Trophoblast cell (in vitro differentiated cells and primary cell): ENCODE data around the gene SHMT2.

ENCODE experiments used
- DNase-seq, 2 donors: peaks; one replicate each; pipeline ENCODE4 v3.0.0-alpha.2; 2016
- H2AFZ ChIP-seq: 2 replicates; pipeline ENCODE4 v1.6.1; 2013; ENCODE audit warnings: low read length, moderate library complexity, mild to moderate bottlenecking; ENCODE audit not compliant: insufficient read depth, poor library complexity
- H2AK5ac ChIP-seq: 2 replicates; pipeline ENCODE4 v1.6.1; 2013; ENCODE audit warnings: mild to moderate bottlenecking, low read length
- H2BK120ac ChIP-seq: 2 replicates; pipeline ENCODE4 v1.6.1; 2013; ENCODE audit warnings: low read length, mild to moderate bottlenecking, moderate library complexity; ENCODE audit not compliant: insufficient read depth, poor library complexity
- H2BK12ac ChIP-seq: 2 replicates; pipeline ENCODE4 v1.6.1; 2013; ENCODE audit warnings: mild to moderate bottlenecking, low read length, moderate library complexity
- H2BK5ac ChIP-seq: 2 replicates; pipeline ENCODE4 v1.6.1; 2013; ENCODE audit warnings: low read length, low read depth, moderate library complexity, mild to moderate bottlenecking; ENCODE audit not compliant: poor library complexity
- H3K14ac ChIP-seq: 2 replicates; pipeline ENCODE4 v1.6.1; 2013; ENCODE audit warnings: mild to moderate bottlenecking, low read length
- H3K18ac ChIP-seq: 2 replicates; pipeline ENCODE4 v1.6.1; 2013; ENCODE audit warnings: mild to moderate bottlenecking, low read length
- H3K23ac ChIP-seq: 2 replicates; pipeline ENCODE4 v1.6.1; 2013; ENCODE audit warnings: low read length
- H3K27ac ChIP-seq: 2 replicates; pipeline ENCODE4 v1.5.1; 2013; ENCODE audit warnings: low read depth, mild to moderate bottlenecking, inconsistent platforms, low read length, moderate library complexity
- H3K27me3 ChIP-seq: 2 replicates; pipeline ENCODE4 v1.6.1; 2013; ENCODE audit warnings: inconsistent platforms, mild to moderate bottlenecking, low read length, moderate library complexity; ENCODE audit not compliant: insufficient read depth
- H3K36me3 ChIP-seq, 2 experiments: 1 replicate in 1 of 2; 2 replicates in 1 of 2; pipeline ENCODE4 v1.6.1; 2013; ENCODE audit warnings: low read length in 2 of 2, mild to moderate bottlenecking in 2 of 2, moderate library complexity in 1 of 2; ENCODE audit not compliant: insufficient read depth in 2 of 2, control insufficient read depth in 1 of 2
- H3K4ac ChIP-seq: 2 replicates; pipeline ENCODE4 v1.6.1; 2013; ENCODE audit warnings: low read depth, mild to moderate bottlenecking, low read length, moderate library complexity
- H3K4me1 ChIP-seq, 2 experiments: 1 replicate in 1 of 2; 2 replicates in 1 of 2; pipeline ENCODE4 v1.6.1; 2013; ENCODE audit warnings: low read length in 2 of 2, mild to moderate bottlenecking in 2 of 2, moderate library complexity in 1 of 2; ENCODE audit not compliant: insufficient read depth in 2 of 2, control insufficient read depth in 1 of 2
- H3K4me2 ChIP-seq: 2 replicates; pipeline ENCODE4 v1.6.1; 2013; ENCODE audit warnings: inconsistent platforms, mild to moderate bottlenecking, low read length, moderate library complexity
- H3K4me3 ChIP-seq: 2 replicates; pipeline ENCODE4 v1.5.1; 2013; ENCODE audit warnings: mild to moderate bottlenecking, low read depth, low read length, inconsistent platforms
- H3K79me1 ChIP-seq: one replicate; pipeline ENCODE4 v1.6.1; 2013; ENCODE audit warnings: low read length
- H3K79me2 ChIP-seq: 2 replicates; pipeline ENCODE4 v1.6.1; 2013; ENCODE audit warnings: low read length, mild to moderate bottlenecking; ENCODE audit not compliant: control insufficient read depth, insufficient read depth, poor library complexity
- H3K9ac ChIP-seq: 2 replicates; pipeline ENCODE4 v1.6.1; 2013; ENCODE audit warnings: mild to moderate bottlenecking, low read length
- H3K9me3 ChIP-seq: 2 replicates; pipeline ENCODE4 v1.6.1; 2013; ENCODE audit warnings: low read depth, mild to moderate bottlenecking, control low read depth, inconsistent platforms, low read length; ENCODE audit not compliant: insufficient read depth
- H4K12ac ChIP-seq: 2 replicates; pipeline ENCODE4 v1.6.1; 2013; ENCODE audit warnings: low read depth, mild to moderate bottlenecking, low read length, moderate library complexity
- H4K8ac ChIP-seq: 2 replicates; pipeline ENCODE4 v1.6.1; 2013; ENCODE audit warnings: low read depth, mild to moderate bottlenecking, low read length, moderate library complexity
- H4K91ac ChIP-seq: one replicate; pipeline ENCODE4 v1.6.1; 2013; ENCODE audit warnings: low read depth, mild to moderate bottlenecking, low read length, moderate library complexity
- WGBS: extraction: QIAGEN DNeasy Blood & Tissue Kit; methylation state at CpG from one replicate; pipeline ENCODE4 v1.1.7; 2013; ENCODE audit warnings: missing lambda C conversion rate; ENCODE audit not compliant: insufficient read length, insufficient coverage; ENCODE audit errors: extremely low coverage; 5-methylcytosine and 5-hydroxymethylcytosine counted together

SHMT2 gene

GRCh38 chr12:57191410-57191809 is 38.1 kb upstream of the SHMT2 start:
- Histone ChIP-seq H3K14ac (no peak overlapping the region), H2BK5ac (no peak overlapping the region), H4K12ac (no peak overlapping the region), H3K27ac (no peak overlapping the region), H2AK5ac (no peak overlapping the region), H3K4me3 (peak overlapping the region; percentile 59), H3K4ac (no peak overlapping the region), H3K79me1 (no peaks in the 10 kb centered on the region), H4K91ac (no peak overlapping the region), H2AFZ (no peak overlapping the region), H2BK120ac (no peak overlapping the region), H3K79me2 (no peaks in the 10 kb centered on the region), H3K9ac (no peak overlapping the region), H3K4me1 (no peaks in the 10 kb centered on the region), H3K18ac (no peak overlapping the region), H3K4me2 (no peak overlapping the region), H3K27me3 (no peaks in the 10 kb centered on the region), H3K23ac (no peak overlapping the region), H3K36me3 (peaks cover 99 to 100% of the 10 kb centered on the region in 2 experiments), H2BK12ac (no peak overlapping the region), H3K9me3 (peaks cover 9% of the 10 kb centered on the region), H4K8ac (no peak overlapping the region)
- DNase-seq: no peak
- 100% methylated on average over 2 of the region's 11 CpGs for WGBS

GRCh38 chr12:57192920-57193319 is 36.6 kb upstream of the SHMT2 start:
- no peak overlapping the region for H3K9ac ChIP-seq
- H4K91ac ChIP-seq: no peak overlapping the region
- H2BK120ac ChIP-seq: no peak overlapping the region
- no peak overlapping the region for H3K4me3 ChIP-seq
- no peak overlapping the region for H2AFZ ChIP-seq
- no CpG with 5 or more reads among the region's 16 CpGs for WGBS
- no peak overlapping the region for H3K23ac ChIP-seq
- no peaks in the 10 kb centered on the region for H3K27me3 ChIP-seq
- no peaks in the 10 kb centered on the region for H3K4me1 ChIP-seq
- no peak overlapping the region for H3K4ac ChIP-seq
- H3K79me2 ChIP-seq: no peaks in the 10 kb centered on the region
- H3K18ac ChIP-seq: no peak overlapping the region
- no peak overlapping the region for H3K4me2 ChIP-seq
- H3K27ac ChIP-seq: no peak overlapping the region
- H2BK12ac ChIP-seq: no peak overlapping the region
- no peak overlapping the region for H4K8ac ChIP-seq
- no peak overlapping the region for H2BK5ac ChIP-seq
- no peaks in the 10 kb centered on the region for H3K79me1 ChIP-seq
- no peak overlapping the region for H4K12ac ChIP-seq
- DNase-seq: no peak
- H2AK5ac ChIP-seq: no peak overlapping the region
- H3K14ac ChIP-seq: no peak overlapping the region
- H3K36me3 ChIP-seq: peaks cover 100% of the 10 kb centered on the region in 2 experiments
- H3K9me3 ChIP-seq: peaks cover 12% of the 10 kb centered on the region

GRCh38 chr12:57193706-57194245 is 35.7 kb upstream of the SHMT2 start:
- Histone ChIP-seq H3K9ac (no peak overlapping the region), H2BK120ac (no peak overlapping the region), H3K4me3 (no peak overlapping the region), H3K9me3 (peaks cover 12% of the 10 kb centered on the region), H3K23ac (no peak overlapping the region), H2BK12ac (no peak overlapping the region), H3K4me2 (no peak overlapping the region), H4K91ac (no peak overlapping the region), H3K79me2 (no peaks in the 10 kb centered on the region), H3K14ac (no peak overlapping the region), H2BK5ac (no peak overlapping the region), H3K36me3 (peaks cover 100% of the 10 kb centered on the region in 2 experiments), H4K8ac (no peak overlapping the region), H3K27ac (no peak overlapping the region), H3K4me1 (no peaks in the 10 kb centered on the region), H3K18ac (no peak overlapping the region), H3K4ac (no peak overlapping the region), H2AFZ (no peak overlapping the region), H2AK5ac (no peak overlapping the region), H3K79me1 (no peaks in the 10 kb centered on the region), H4K12ac (no peak overlapping the region), H3K27me3 (no peaks in the 10 kb centered on the region)
- DNase-seq: no peak
- no CpG with 5 or more reads among the region's 19 CpGs for WGBS

DNA sequence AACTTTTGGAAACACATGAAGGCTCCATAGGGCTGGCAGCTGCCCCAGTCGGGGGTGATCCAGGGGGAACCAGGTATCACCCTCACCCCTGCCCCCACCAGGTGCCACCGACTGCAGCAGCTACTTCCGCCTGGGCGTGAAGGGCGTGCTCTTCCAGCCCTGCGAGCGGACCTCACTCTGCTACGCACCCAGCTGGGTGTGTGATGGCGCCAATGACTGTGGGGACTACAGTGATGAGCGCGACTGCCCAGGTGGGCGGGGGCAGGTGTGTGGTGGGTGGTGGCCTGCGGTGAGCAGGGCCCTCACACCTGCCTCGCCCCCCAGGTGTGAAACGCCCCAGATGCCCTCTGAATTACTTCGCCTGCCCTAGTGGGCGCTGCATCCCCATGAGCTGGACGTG is 35.3 kb upstream of the SHMT2 start:
- Histone ChIP-seq H3K23ac (no peak overlapping the region), H4K8ac (no peak overlapping the region), H3K14ac (no peak overlapping the region), H3K9ac (no peak overlapping the region), H3K18ac (no peak overlapping the region), H4K12ac (no peak overlapping the region), H3K36me3 (peaks cover 100% of the 10 kb centered on the region in 2 experiments), H2BK12ac (no peak overlapping the region), H2BK120ac (no peak overlapping the region), H3K4me3 (no peak overlapping the region), H2AFZ (no peak overlapping the region), H3K27ac (no peak overlapping the region), H4K91ac (no peak overlapping the region), H3K9me3 (peaks cover 12% of the 10 kb centered on the region), H3K4ac (no peak overlapping the region), H3K27me3 (no peaks in the 10 kb centered on the region), H2BK5ac (no peak overlapping the region), H3K79me1 (no peaks in the 10 kb centered on the region), H3K4me1 (no peaks in the 10 kb centered on the region), H3K4me2 (no peak overlapping the region), H3K79me2 (no peaks in the 10 kb centered on the region), H2AK5ac (no peak overlapping the region)
- no CpG with 5 or more reads among the region's 18 CpGs for WGBS
- DNase-seq: no peak
